Activated T-cell treated with anti-CD3 and anti-CD28 coated beads for 24 hours (primary cell): Measurements from ENCODE around the gene TSGA10IP.

ENCODE experiments used
- DNase-seq: peaks from one replicate; pipeline ENCODE4 v3.0.0-alpha.2; 2020; ENCODE audit warnings: low read depth

The TSGA10IP gene

DNA sequence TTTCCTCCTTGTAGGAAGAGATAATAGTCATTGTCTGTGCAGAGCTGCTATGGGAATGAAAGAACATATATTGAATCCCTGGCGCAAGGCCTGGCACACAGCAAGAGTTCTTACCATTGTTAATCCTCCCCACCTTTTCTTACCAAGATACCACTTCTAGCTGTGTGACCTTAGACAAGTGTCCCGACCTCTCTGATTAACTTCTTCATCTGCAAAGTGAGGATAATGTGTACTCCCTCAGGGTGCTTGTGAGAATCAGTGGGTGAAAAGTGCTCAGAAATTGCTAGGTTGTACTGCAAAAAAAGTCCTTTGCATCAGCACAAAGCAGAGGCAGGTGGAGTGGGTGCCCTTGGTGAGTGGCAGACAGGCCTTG, 62.8 kb downstream of the TSGA10IP start:
- no peak for DNase-seq

- no peak for DNase-seq
Measured at GRCh38 chr11:66008468-66009101, 63.3 kb downstream of the TSGA10IP start.
